DND-41 (cell line): ENCODE data around the gene SULF2.

ENCODE experiments used
- ATAC-seq: fragments of 200-7000 bp; cut with Tn5 transposase; 3 replicates; pipeline ENCODE4 v1.9.1; 2021; ENCODE audit warnings: low read depth; ENCODE audit not compliant: insufficient read depth
- DNase-seq: peaks from one replicate; pipeline ENCODE4 v3.0.0-alpha.2; 2020
- H2AFZ ChIP-seq: 2 replicates; pipeline ENCODE4 v1.6.0; 2012; ENCODE audit warnings: low read depth, low read length
- H3K27ac ChIP-seq: 2 replicates; pipeline ENCODE4 v1.5.1; 2012; ENCODE audit warnings: low read length, inconsistent platforms
- H3K27me3 ChIP-seq: fragments of 200-600 bp; sonication (generic); 2 replicates; pipeline ENCODE4 v1.6.0; 2012; ENCODE audit warnings: low read length, mild to moderate bottlenecking, inconsistent platforms; ENCODE audit not compliant: insufficient read depth, poor library complexity
- H3K36me3 ChIP-seq: 2 replicates; pipeline ENCODE4 v1.5.1; 2012; ENCODE audit warnings: low read length, inconsistent platforms; ENCODE audit not compliant: insufficient read depth
- H3K4me1 ChIP-seq: 2 replicates; pipeline ENCODE4 v1.5.1; 2012; ENCODE audit warnings: mild to moderate bottlenecking, low read length; ENCODE audit not compliant: insufficient read depth
- H3K4me2 ChIP-seq: 2 replicates; pipeline ENCODE4 v1.6.0; 2012; ENCODE audit warnings: mild to moderate bottlenecking, moderate library complexity, low read length, inconsistent platforms; ENCODE audit not compliant: insufficient read depth
- H3K4me3 ChIP-seq, 2 experiments: fragments of 200-600 bp in 1 of 2; shearing (Covaris generic) in 1 of 2; 2 replicates each; pipeline ENCODE4 v1.5.1; 2012 to 2016; ENCODE audit warnings: inconsistent platforms in 2 of 2, low read length in 2 of 2, mild to moderate bottlenecking in 2 of 2, low read depth in 1 of 2, moderate library complexity in 1 of 2
- H3K79me2 ChIP-seq: 2 replicates; pipeline ENCODE4 v1.6.0; 2012; ENCODE audit warnings: low read length, inconsistent platforms; ENCODE audit not compliant: insufficient read depth
- H3K9ac ChIP-seq: 2 replicates; pipeline ENCODE4 v1.6.0; 2012; ENCODE audit warnings: low read depth, mild to moderate bottlenecking, inconsistent platforms, low read length, moderate library complexity
- H3K9me3 ChIP-seq: 2 replicates; pipeline ENCODE4 v1.5.1; 2012; ENCODE audit warnings: low read length, moderate library complexity, mild to moderate bottlenecking, inconsistent platforms; ENCODE audit not compliant: insufficient read depth, severe bottlenecking
- H4K20me1 ChIP-seq: 2 replicates; pipeline ENCODE4 v1.6.0; 2012; ENCODE audit warnings: low read length; ENCODE audit not compliant: insufficient read depth
- CTCF ChIP-seq: IDR thresholded peaks from 2 replicates; pipeline ENCODE4 v1.5.1; 2012; ENCODE audit warnings: borderline replicate concordance, low read length, moderate library complexity, mild to moderate bottlenecking; ENCODE audit not compliant: poor library complexity, severe bottlenecking; ENCODE audit errors: extremely low read depth
- EZH2 ChIP-seq: IDR thresholded peaks from 3 replicates; pipeline ENCODE4 v1.6.1; 2012; ENCODE audit warnings: borderline replicate concordance, low read depth, mild to moderate bottlenecking, moderate library complexity, low read length, inconsistent platforms; ENCODE audit not compliant: severe bottlenecking

Gene SULF2

GRCh38 chr20:47802226-47802920, 17.1 kb upstream of the SULF2 start:
- Histone ChIP-seq H3K9me3 (no peaks in the 10 kb centered on the region), H3K79me2 (no peaks in the 10 kb centered on the region)

GRCh38 chr20:47801759-47802158, 16.5 kb upstream of the SULF2 start:
- H3K27ac ChIP-seq, result no peak overlapping the region
- no peaks in the 10 kb centered on the region for H4K20me1 ChIP-seq
- no peaks in the 10 kb centered on the region for H3K4me1 ChIP-seq
- H3K79me2 ChIP-seq, result no peaks in the 10 kb centered on the region
- H3K9ac ChIP-seq, result no peak overlapping the region
- no peaks in the 10 kb centered on the region for H3K9me3 ChIP-seq
- DNase-seq (no peak), ATAC-seq (no peak)
- no peak overlapping the region for H3K4me3 ChIP-seq
- H3K27me3 ChIP-seq, result no peaks in the 10 kb centered on the region
- no peak overlapping the region for H2AFZ ChIP-seq
- H3K36me3 ChIP-seq, result no peaks in the 10 kb centered on the region
- H3K4me2 ChIP-seq, result no peak overlapping the region
- TF ChIP-seq CTCF (no peak), EZH2 (no peak)

More at GRCh38 chr20:47802226-47802920, 17.1 kb upstream of the SULF2 start:
- Histone ChIP-seq H3K27ac (no peak overlapping the region), H2AFZ (no peak overlapping the region), H3K4me1 (no peaks in the 10 kb centered on the region), H3K9ac (no peak overlapping the region), H3K36me3 (no peaks in the 10 kb centered on the region), H3K27me3 (no peaks in the 10 kb centered on the region), H3K4me3 (no peak overlapping the region), H4K20me1 (no peaks in the 10 kb centered on the region), H3K4me2 (no peak overlapping the region)
- ATAC-seq (no peak), DNase-seq (no peak)
- TF ChIP-seq EZH2, result no peak
- TF ChIP-seq CTCF, result no peak

GRCh38 chr20:47801079-47801478, 15.8 kb upstream of the SULF2 start:
- Histone ChIP-seq H3K4me1 (no peaks in the 10 kb centered on the region), H3K79me2 (no peaks in the 10 kb centered on the region), H2AFZ (no peak overlapping the region), H3K27ac (no peak overlapping the region), H3K9ac (no peak overlapping the region), H3K36me3 (no peaks in the 10 kb centered on the region), H3K9me3 (no peaks in the 10 kb centered on the region), H3K4me2 (no peak overlapping the region), H4K20me1 (no peaks in the 10 kb centered on the region), H3K4me3 (no peak overlapping the region), H3K27me3 (no peaks in the 10 kb centered on the region)
- ATAC-seq, result no peak
- no peak for DNase-seq
- TF ChIP-seq EZH2 (no peak), CTCF (no peak)
